ENCODE measurements around the gene NCOA3. TPM values are rescaled to one million over a fixed set of nuclear protein-coding genes. Genes with fewer than 3 reads are reported as not detected.
A peak's percentile ranks its signal among the peaks of the same experiment; 100 is the strongest.

Gene NCOA3
- total and polyA plus RNA-seq, 10 of the 15 experiments (the other 5 are each of a cell fraction or from before 2014, with no cell fraction given): 16.9 to 96.2 (median 73.6) TPM

- TF ChIP-seq PRDM15 (CRISPR knock-in tag; IDR thresholded peaks at IDR 0.05): no peak
- 0 out of 2 replicates have a peak, but pooled peaks have one; percentile 31 for TF ChIP-seq NKRF (conservative IDR thresholded peaks at IDR 0.05)
- TF ChIP-seq FOXM1 (IDR thresholded peaks at IDR 0.05; ENCODE audit: low read depth, low read length): no peak
- TF ChIP-seq SMAD1 (IDR thresholded peaks at IDR 0.05; ENCODE audit: low read depth, partially characterized antibody): no peak
- TF ChIP-seq RAD21 (IDR thresholded peaks at IDR 0.05; ENCODE audit: insufficient read depth, low read depth, low read length): no peak
Observed at GRCh38 chr20:47573559-47573958, 71.9 kb downstream of the NCOA3 start (continued).

Measured in GM12878 (cell line).